Left ventricle myocardium inferior (tissue), 1 donor: ENCODE data around the gene LRIG1. TPM values are rescaled to one million over a fixed set of nuclear protein-coding genes. Genes with fewer than 3 reads are reported as not detected.

Experiments used
- DNase-seq: peaks from one replicate; pipeline ENCODE4 v3.0.0-alpha.2; 2020
- H3K27ac ChIP-seq: fragments of 200-600 bp; replicated peaks from 2 replicates; pipeline ENCODE4 v1.8.0; 2021
- H3K27me3 ChIP-seq: fragments of 200-600 bp; 2 replicates; pipeline ENCODE4 v1.8.0; 2021; ENCODE audit warnings: low read depth
- H3K36me3 ChIP-seq: fragments of 200-600 bp; 2 replicates; pipeline ENCODE4 v1.8.0; 2021
- H3K4me1 ChIP-seq: fragments of 200-600 bp; 2 replicates; pipeline ENCODE4 v1.8.0; 2021
- H3K4me3 ChIP-seq: fragments of 200-600 bp; 2 replicates; pipeline ENCODE4 v1.8.0; 2021; ENCODE audit warnings: mild to moderate bottlenecking, moderate library complexity
- H3K9me3 ChIP-seq: fragments of 200-600 bp; replicated peaks from 2 replicates; pipeline ENCODE4 v1.8.0; 2021
- CTCF ChIP-seq: fragments of 200-600 bp; IDR thresholded peaks from 2 replicates; pipeline ENCODE4 v1.8.0; 2021; ENCODE audit warnings: antibody characterized with exemption, mild to moderate bottlenecking, borderline replicate concordance
- intact Hi-C: fragments of 100-400 bp; cut with micrococcal nuclease; formaldehyde crosslinking; loops from one replicate; pipeline ENCODE4 v1.11.0; 2022
- total RNA-seq: library from RNA; stranded (reverse); fragmentation: NEBNext Ultra II Directional; extraction: Animal tissue kit (Norgen Biotek cat#: 25700); gene quantifications from one replicate; pipeline ENCODE4 v1.2.1, GENCODE V29; 2021
- donor health status: DM: no; HTN: yes; CAD: no; lungs with severe emphysema.

The LRIG1 gene
- total RNA-seq, 1 donor from 2014 or later = 137 TPM

DNA sequence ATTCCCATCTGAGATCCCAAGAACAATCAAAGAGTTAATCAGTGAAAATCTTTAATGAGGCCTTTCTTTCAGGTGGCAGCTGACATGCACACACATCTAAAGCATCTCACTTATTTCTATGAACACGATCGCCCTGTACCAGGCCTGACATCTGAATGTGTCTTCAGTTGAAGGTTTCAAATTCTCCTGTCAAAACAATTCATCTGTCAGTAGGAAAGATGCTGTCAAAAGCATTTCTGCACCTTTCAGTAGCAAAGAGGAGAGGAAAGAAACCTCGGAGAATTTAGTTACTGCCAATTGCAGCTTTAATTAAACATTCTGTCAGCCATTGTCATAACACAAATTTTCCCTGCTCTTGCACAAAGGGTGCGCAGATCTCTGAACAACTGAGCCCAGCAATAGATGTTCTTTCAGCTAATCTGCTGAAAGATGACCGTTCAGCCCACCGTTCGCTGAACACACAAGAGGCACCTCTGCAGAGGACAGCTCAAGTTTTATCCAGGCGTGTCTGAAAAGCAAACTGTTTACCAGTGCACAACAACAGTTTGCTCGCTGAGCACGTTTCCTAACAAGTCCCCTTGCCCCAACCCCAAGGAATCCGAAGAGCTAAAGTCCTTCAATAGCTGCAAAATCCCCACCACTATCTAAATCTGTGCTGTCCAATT, 34.1 kb downstream of the LRIG1 start:
- peaks cover 75% of the 10 kb centered on the region for H3K4me1 ChIP-seq
- no peaks in the 10 kb centered on the region for H3K9me3 ChIP-seq
- H3K27me3 ChIP-seq = no peaks in the 10 kb centered on the region
- no peak for DNase-seq
- H3K27ac ChIP-seq = no peak overlapping the region
- intact Hi-C loops = no loop called here
- no peak for TF ChIP-seq CTCF
- no peak overlapping the region for H3K4me3 ChIP-seq
- H3K36me3 ChIP-seq = peaks cover 3% of the 10 kb centered on the region

- Histone ChIP-seq H3K4me3 (no peak overlapping the region), H3K36me3 (peaks cover 3% of the 10 kb centered on the region), H3K27ac (no peak overlapping the region), H3K27me3 (no peaks in the 10 kb centered on the region), H3K4me1 (peaks cover 68% of the 10 kb centered on the region), H3K9me3 (no peaks in the 10 kb centered on the region)
- no peak for TF ChIP-seq CTCF
- intact Hi-C loops = no loop called here
- DNase-seq = no peak
Measured at GRCh38 chr3:66465587-66465986, 35.2 kb downstream of the LRIG1 start.

DNA sequence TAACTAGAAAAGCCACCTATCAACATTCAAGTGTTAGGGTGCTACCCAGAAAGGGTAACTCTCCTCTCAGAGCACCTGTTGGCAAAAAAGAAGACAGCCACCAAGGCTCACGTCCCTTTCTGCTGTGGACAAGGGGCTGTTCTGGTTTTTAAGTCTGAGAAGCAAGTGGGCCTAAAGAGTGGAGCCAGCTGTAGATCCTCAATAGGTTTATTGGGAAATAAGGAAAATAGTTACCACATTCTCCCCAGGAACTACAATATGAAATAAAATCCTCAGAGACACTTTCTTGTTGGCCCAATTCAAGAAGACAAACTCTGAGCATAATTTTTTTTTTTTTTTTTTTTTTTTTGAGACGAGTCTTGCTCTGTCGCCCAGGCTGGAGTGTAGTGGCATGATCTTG, 35.8 kb downstream of the LRIG1 start:
- TF ChIP-seq CTCF = no peak
- H3K9me3 ChIP-seq = no peaks in the 10 kb centered on the region
- no peak for DNase-seq
- intact Hi-C loops = no loop called here
- H3K27me3 ChIP-seq = no peaks in the 10 kb centered on the region
- H3K27ac ChIP-seq = peak overlapping the region; percentile 63
- peaks cover 73% of the 10 kb centered on the region for H3K4me1 ChIP-seq
- no peak overlapping the region for H3K4me3 ChIP-seq
- peaks cover 3% of the 10 kb centered on the region for H3K36me3 ChIP-seq

- TF ChIP-seq CTCF = no peak
- peaks cover 3% of the 10 kb centered on the region for H3K36me3 ChIP-seq
- no peak for DNase-seq
- no peaks in the 10 kb centered on the region for H3K27me3 ChIP-seq
- peak overlapping the region; percentile 63 for H3K27ac ChIP-seq
- no peaks in the 10 kb centered on the region for H3K9me3 ChIP-seq
- intact Hi-C loops = no loop called here
- H3K4me1 ChIP-seq = peaks cover 78% of the 10 kb centered on the region
- no peak overlapping the region for H3K4me3 ChIP-seq
Measured at GRCh38 chr3:66464512-66464894, 36.3 kb downstream of the LRIG1 start.

GRCh38 chr3:66463730-66464511, 36.9 kb downstream of the LRIG1 start:
- intact Hi-C loops = no loop called here
- H3K9me3 ChIP-seq = no peaks in the 10 kb centered on the region
- peaks cover 78% of the 10 kb centered on the region for H3K4me1 ChIP-seq
- no peaks in the 10 kb centered on the region for H3K27me3 ChIP-seq
- H3K4me3 ChIP-seq = no peak overlapping the region
- TF ChIP-seq CTCF = no peak
- no peak for DNase-seq
- peaks cover 3% of the 10 kb centered on the region for H3K36me3 ChIP-seq
- H3K27ac ChIP-seq = peak overlapping the region; percentile 63
